Gastroesophageal sphincter (tissue), 3 donors: Measurements from ENCODE around the gene GATB.

Experiments
- EP300 ChIP-seq: sonication (generic); formaldehyde crosslinking; IDR thresholded peaks from one replicate; pipeline ENCODE4 v1.6.1; 2017; ENCODE audit warnings: antibody characterized with exemption, mild to moderate bottlenecking
- POLR2A ChIP-seq, 2 donors: fragments of 450-650 bp; IDR thresholded peaks; one replicate each; pipeline ENCODE4 v1.6.1; 2017; ENCODE audit warnings: antibody characterized with exemption in 2 of 2, mild to moderate bottlenecking in 2 of 2, moderate library complexity in 1 of 2
- POLR2AphosphoS5 ChIP-seq: sonication (generic); formaldehyde crosslinking; IDR thresholded peaks from one replicate; pipeline ENCODE4 v1.6.1; 2017; ENCODE audit warnings: antibody characterized with exemption
- TF ChIP-seq, protein P1 (sequence below), 4 experiments: fragments of 200-600 bp in 2 of 4; fragments of 450-650 bp in 2 of 4; sonication (generic) in 1 of 4; IDR thresholded peaks; one replicate each; pipeline ENCODE4 v1.5.1; 2017 to 2019; ENCODE audit warnings: antibody characterized with exemption in 4 of 4, mild to moderate bottlenecking in 2 of 4, moderate library complexity in 2 of 4

DNA sequence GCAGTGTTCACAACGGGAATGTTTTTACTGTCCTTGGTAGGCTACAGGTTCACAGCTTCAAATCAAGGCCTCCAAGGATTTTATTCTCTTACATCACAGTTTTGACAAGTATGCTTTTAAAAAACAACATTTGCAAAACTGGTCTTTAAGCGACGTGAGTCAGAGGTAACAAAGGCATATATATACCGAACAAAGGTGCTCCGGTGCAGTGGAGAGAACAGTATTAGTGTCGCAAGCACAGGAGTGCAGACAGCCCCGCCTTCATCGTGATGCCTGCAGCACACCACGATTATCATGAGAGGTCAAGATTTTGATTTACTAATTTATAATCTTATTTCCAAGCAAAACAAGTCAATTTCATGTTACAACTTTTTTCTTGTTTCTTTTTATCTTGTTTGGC lies 90.8 kb downstream of the GATB start:
- TF ChIP-seq POLR2AphosphoS5 (no peak), POLR2A (IDR thresholded peaks at IDR 0.05) (no peak), EP300 (no peak)
- TF ChIP-seq, protein P1, sequence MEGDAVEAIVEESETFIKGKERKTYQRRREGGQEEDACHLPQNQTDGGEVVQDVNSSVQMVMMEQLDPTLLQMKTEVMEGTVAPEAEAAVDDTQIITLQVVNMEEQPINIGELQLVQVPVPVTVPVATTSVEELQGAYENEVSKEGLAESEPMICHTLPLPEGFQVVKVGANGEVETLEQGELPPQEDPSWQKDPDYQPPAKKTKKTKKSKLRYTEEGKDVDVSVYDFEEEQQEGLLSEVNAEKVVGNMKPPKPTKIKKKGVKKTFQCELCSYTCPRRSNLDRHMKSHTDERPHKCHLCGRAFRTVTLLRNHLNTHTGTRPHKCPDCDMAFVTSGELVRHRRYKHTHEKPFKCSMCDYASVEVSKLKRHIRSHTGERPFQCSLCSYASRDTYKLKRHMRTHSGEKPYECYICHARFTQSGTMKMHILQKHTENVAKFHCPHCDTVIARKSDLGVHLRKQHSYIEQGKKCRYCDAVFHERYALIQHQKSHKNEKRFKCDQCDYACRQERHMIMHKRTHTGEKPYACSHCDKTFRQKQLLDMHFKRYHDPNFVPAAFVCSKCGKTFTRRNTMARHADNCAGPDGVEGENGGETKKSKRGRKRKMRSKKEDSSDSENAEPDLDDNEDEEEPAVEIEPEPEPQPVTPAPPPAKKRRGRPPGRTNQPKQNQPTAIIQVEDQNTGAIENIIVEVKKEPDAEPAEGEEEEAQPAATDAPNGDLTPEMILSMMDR (IDR thresholded peaks at IDR 0.05), result no peak
